H9 (cell line): Measurements from ENCODE around the gene CDK14. TPM values are rescaled to one million over a fixed set of nuclear protein-coding genes. Genes with fewer than 3 reads are reported as not detected.

Experiments
- DNase-seq: peaks from one replicate; pipeline ENCODE4 v3.0.0-alpha.2; 2017
- H2AFZ ChIP-seq: one replicate; pipeline ENCODE4 v1.6.1; 2013; ENCODE audit warnings: mild to moderate bottlenecking, low read length, control low read depth, moderate library complexity
- H2AK5ac ChIP-seq: 2 replicates; pipeline ENCODE4 v1.6.1; 2013; ENCODE audit warnings: low read length, control low read depth, mixed read lengths; ENCODE audit not compliant: insufficient read length
- H2BK120ac ChIP-seq: one replicate; pipeline ENCODE4 v1.6.1; 2013; ENCODE audit warnings: low read depth, mild to moderate bottlenecking, low read length, control low read depth, inconsistent platforms; ENCODE audit not compliant: poor library complexity, severe bottlenecking
- H2BK12ac ChIP-seq: 2 replicates; pipeline ENCODE4 v1.6.1; 2013; ENCODE audit warnings: low read length, control low read depth, mixed read lengths, low read depth; ENCODE audit not compliant: insufficient read length
- H2BK15ac ChIP-seq: 2 replicates; pipeline ENCODE4 v1.6.1; 2013; ENCODE audit warnings: low read depth, low read length, control low read depth
- H2BK20ac ChIP-seq: one replicate; pipeline ENCODE4 v1.6.1; 2013; ENCODE audit warnings: low read depth, mild to moderate bottlenecking, low read length, control low read depth, inconsistent platforms; ENCODE audit not compliant: poor library complexity, severe bottlenecking
- H2BK5ac ChIP-seq: 2 replicates; pipeline ENCODE4 v1.6.1; 2013; ENCODE audit warnings: low read length, control low read depth, mixed read lengths; ENCODE audit not compliant: insufficient read length
- H3K14ac ChIP-seq: 2 replicates; pipeline ENCODE4 v1.6.1; 2013; ENCODE audit warnings: low read length, control low read depth; ENCODE audit not compliant: insufficient read depth
- H3K18ac ChIP-seq: 2 replicates; pipeline ENCODE4 v1.6.1; 2013; ENCODE audit warnings: low read depth, mild to moderate bottlenecking, mixed read lengths, low read length, control low read depth; ENCODE audit not compliant: insufficient read length
- H3K23ac ChIP-seq: 2 replicates; pipeline ENCODE4 v1.6.1; 2013; ENCODE audit warnings: low read length, control low read depth, mixed read lengths, low read depth; ENCODE audit not compliant: insufficient read length
- H3K23me2 ChIP-seq: 2 replicates; pipeline ENCODE4 v1.6.1; 2013; ENCODE audit warnings: low read depth, mild to moderate bottlenecking, mixed read lengths, low read length, control low read depth; ENCODE audit not compliant: insufficient read length, poor library complexity, severe bottlenecking
- H3K27ac ChIP-seq: 2 replicates; pipeline ENCODE4 v1.5.1; 2013; ENCODE audit warnings: low read length, control low read depth, mixed read lengths, low read depth; ENCODE audit not compliant: insufficient read length
- H3K27me3 ChIP-seq: 2 replicates; pipeline ENCODE4 v1.6.1; 2013; ENCODE audit warnings: low read length, control low read depth, inconsistent platforms; ENCODE audit not compliant: insufficient read depth
- H3K4ac ChIP-seq: 2 replicates; pipeline ENCODE4 v1.6.1; 2013; ENCODE audit warnings: low read depth, mild to moderate bottlenecking, control low read depth, inconsistent platforms, low read length, moderate library complexity
- H3K4me1 ChIP-seq: 2 replicates; pipeline ENCODE4 v1.6.1; 2013; ENCODE audit warnings: low read length, control low read depth, inconsistent platforms; ENCODE audit not compliant: insufficient read depth
- H3K4me2 ChIP-seq: 2 replicates; pipeline ENCODE4 v1.6.1; 2013; ENCODE audit warnings: low read length, control low read depth, mixed read lengths; ENCODE audit not compliant: insufficient read length, insufficient read depth
- H3K56ac ChIP-seq: 2 replicates; pipeline ENCODE4 v1.6.1; 2013; ENCODE audit warnings: low read depth, mild to moderate bottlenecking, mixed read lengths, low read length, control low read depth; ENCODE audit not compliant: insufficient read length
- H3K79me1 ChIP-seq: 2 replicates; pipeline ENCODE4 v1.6.1; 2013; ENCODE audit warnings: low read depth, mild to moderate bottlenecking, moderate library complexity, low read length, control low read depth, inconsistent platforms; ENCODE audit not compliant: insufficient read depth, poor library complexity, severe bottlenecking
- H3K79me2 ChIP-seq: 2 replicates; pipeline ENCODE4 v1.6.1; 2013; ENCODE audit warnings: low read length, control low read depth, inconsistent platforms; ENCODE audit not compliant: insufficient read depth
- H3K9ac ChIP-seq: 2 replicates; pipeline ENCODE4 v1.6.1; 2013; ENCODE audit warnings: low read length, control low read depth, mixed read lengths; ENCODE audit not compliant: insufficient read length; ENCODE audit errors: extremely low read depth
- H3K9me3 ChIP-seq: one replicate; pipeline ENCODE4 v1.6.1; 2013; ENCODE audit warnings: low read depth, low read length, inconsistent platforms; ENCODE audit not compliant: control insufficient read depth
- H3T11ph ChIP-seq: one replicate; pipeline ENCODE4 v1.6.1; 2013; ENCODE audit warnings: mild to moderate bottlenecking, low read length, control low read depth, inconsistent platforms
- H4K20me1 ChIP-seq: one replicate; pipeline ENCODE4 v1.6.1; 2013; ENCODE audit not compliant: control insufficient read depth, insufficient read length, insufficient read depth
- H4K5ac ChIP-seq: 2 replicates; pipeline ENCODE4 v1.6.1; 2013; ENCODE audit warnings: low read depth, mild to moderate bottlenecking, mixed read lengths, low read length, control low read depth; ENCODE audit not compliant: insufficient read length
- H4K8ac ChIP-seq: replicated peaks from 2 replicates; pipeline ENCODE4 v1.6.1; 2013; ENCODE audit warnings: low read length, control low read depth, mixed read lengths, low read depth; ENCODE audit not compliant: insufficient read length
- H4K91ac ChIP-seq: 2 replicates; pipeline ENCODE4 v1.6.1; 2013; ENCODE audit warnings: low read depth, mild to moderate bottlenecking, moderate library complexity, mixed read lengths, low read length, control low read depth; ENCODE audit not compliant: insufficient read length
- H3K27ac Mint-ChIP-seq, 3 experiments: 2 replicates in 2 of 3; 3 replicates in 1 of 3; pipeline ENCODE4 v1.8.0; 2020 to 2021; ENCODE audit warnings: mixed read lengths in 3 of 3, mild to moderate bottlenecking in 1 of 3, moderate library complexity in 1 of 3
- H3K27me3 Mint-ChIP-seq: 2 replicates; pipeline ENCODE4 v1.8.0; 2021; ENCODE audit warnings: low read depth, mild to moderate bottlenecking, moderate library complexity, mixed read lengths
- H3K36me3 Mint-ChIP-seq, 3 experiments: 2 replicates in 2 of 3; 3 replicates in 1 of 3; pipeline ENCODE4 v1.8.0; 2020 to 2021; ENCODE audit warnings: low read depth in 3 of 3, mixed read lengths in 3 of 3; ENCODE audit not compliant: insufficient read depth in 1 of 3
- H3K4me1 Mint-ChIP-seq, 2 experiments: 2 replicates each; pipeline ENCODE4 v1.8.0; 2020; ENCODE audit warnings: mixed read lengths in 2 of 2
- H3K4me3 Mint-ChIP-seq, 2 experiments: 2 replicates in 1 of 2; 3 replicates in 1 of 2; pipeline ENCODE4 v1.8.0; 2020 to 2021; ENCODE audit warnings: mild to moderate bottlenecking in 2 of 2, mixed read lengths in 2 of 2, moderate library complexity in 1 of 2
- H3K9me3 Mint-ChIP-seq, 2 experiments: 2 replicates in 1 of 2; 3 replicates in 1 of 2; pipeline ENCODE4 v1.8.0; 2020; ENCODE audit warnings: mild to moderate bottlenecking in 2 of 2, mixed read lengths in 2 of 2, moderate library complexity in 1 of 2
- total RNA-seq: library from RNA; stranded (reverse); gene quantifications from 2 replicates; pipeline ENCODE4 v1.2.1, GENCODE V29; 2021
- TF ChIP-seq, protein P1 (sequence below): fragments of 200-600 bp; sonication (generic); conservative IDR thresholded peaks from 3 replicates; pipeline ENCODE4 v1.8.0; 2021; ENCODE audit warnings: antibody characterized with exemption, mild to moderate bottlenecking

CDK14 gene
- total RNA-seq, 1 experiment from 2014 or later = 23.9 TPM

DNA sequence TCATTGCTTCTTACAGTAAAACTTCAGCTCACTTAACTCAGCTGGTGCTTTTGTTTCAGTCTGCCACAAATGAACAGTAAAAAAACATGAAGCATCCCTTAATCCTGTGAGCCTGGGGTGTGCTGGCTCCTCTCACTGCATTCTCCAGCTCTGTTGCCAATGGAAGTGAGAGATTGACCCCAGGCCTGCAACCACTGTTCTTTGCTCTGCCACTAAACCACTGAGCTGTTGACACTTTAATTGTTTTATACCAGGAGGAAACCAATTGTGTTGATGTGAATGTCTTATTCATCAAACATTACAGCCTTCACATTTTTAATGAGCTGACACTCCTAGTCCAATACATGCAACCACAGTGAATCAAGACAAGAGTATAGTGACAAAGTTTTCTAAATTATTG, 598.7 kb downstream of the CDK14 start:
- Histone ChIP-seq H2AFZ (no peak overlapping the region), H3K9ac (no peak overlapping the region), H3K23ac (no peak overlapping the region), H3K79me1 (no peaks in the 10 kb centered on the region), H4K20me1 (no peaks in the 10 kb centered on the region), H2AK5ac (no peak overlapping the region), H2BK5ac (no peak overlapping the region), H2BK12ac (no peak overlapping the region), H2BK20ac (no peak overlapping the region), H4K91ac (no peak overlapping the region), H3K79me2 (no peaks in the 10 kb centered on the region), H4K8ac (no peak overlapping the region), H3K4ac (no peak overlapping the region), H3K27me3 (no peaks in the 10 kb centered on the region), H3K4me2 (no peak overlapping the region), H3K18ac (no peak overlapping the region), H3K9me3 (no peaks in the 10 kb centered on the region), H3T11ph (no peak overlapping the region), H3K23me2 (no peaks in the 10 kb centered on the region), H3K27ac (no peak overlapping the region), H4K5ac (no peak overlapping the region), H3K56ac (no peak overlapping the region), H2BK120ac (no peak overlapping the region), H3K14ac (no peak overlapping the region), H2BK15ac (no peak overlapping the region), H3K4me1 (no peaks in the 10 kb centered on the region)
- H3K4me1 Mint-ChIP-seq = peaks cover 0 to 8% of the 10 kb centered on the region in 2 experiments; a peak in 3 of 4 replicates
- H3K9me3 Mint-ChIP-seq = no peaks in the 10 kb centered on the region
- no peak overlapping the region for H3K4me3 Mint-ChIP-seq
- H3K27ac Mint-ChIP-seq = 0 out of 7 replicates have a peak overlapping the region, but pooled peaks of 1 of the 3 experiments have one; percentile 19
- no peaks in the 10 kb centered on the region for H3K36me3 Mint-ChIP-seq
- no peak for DNase-seq
- TF ChIP-seq, protein P1, sequence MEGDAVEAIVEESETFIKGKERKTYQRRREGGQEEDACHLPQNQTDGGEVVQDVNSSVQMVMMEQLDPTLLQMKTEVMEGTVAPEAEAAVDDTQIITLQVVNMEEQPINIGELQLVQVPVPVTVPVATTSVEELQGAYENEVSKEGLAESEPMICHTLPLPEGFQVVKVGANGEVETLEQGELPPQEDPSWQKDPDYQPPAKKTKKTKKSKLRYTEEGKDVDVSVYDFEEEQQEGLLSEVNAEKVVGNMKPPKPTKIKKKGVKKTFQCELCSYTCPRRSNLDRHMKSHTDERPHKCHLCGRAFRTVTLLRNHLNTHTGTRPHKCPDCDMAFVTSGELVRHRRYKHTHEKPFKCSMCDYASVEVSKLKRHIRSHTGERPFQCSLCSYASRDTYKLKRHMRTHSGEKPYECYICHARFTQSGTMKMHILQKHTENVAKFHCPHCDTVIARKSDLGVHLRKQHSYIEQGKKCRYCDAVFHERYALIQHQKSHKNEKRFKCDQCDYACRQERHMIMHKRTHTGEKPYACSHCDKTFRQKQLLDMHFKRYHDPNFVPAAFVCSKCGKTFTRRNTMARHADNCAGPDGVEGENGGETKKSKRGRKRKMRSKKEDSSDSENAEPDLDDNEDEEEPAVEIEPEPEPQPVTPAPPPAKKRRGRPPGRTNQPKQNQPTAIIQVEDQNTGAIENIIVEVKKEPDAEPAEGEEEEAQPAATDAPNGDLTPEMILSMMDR = no peak
- H3K27me3 Mint-ChIP-seq = no peaks in the 10 kb centered on the region
